HG03175 (cell line): ENCODE data around the gene ATP9B.
A peak's percentile ranks its signal among the peaks of the same experiment; 100 is the strongest.

Source experiments
- ATAC-seq: cut with Tn5 transposase; IDR thresholded peaks from one replicate; pipeline ENCODE4 v1.9.1; 2021; ENCODE audit warnings: mild to moderate bottlenecking, moderate library complexity; ENCODE audit not compliant: unreplicated experiment

ATP9B gene

DNA sequence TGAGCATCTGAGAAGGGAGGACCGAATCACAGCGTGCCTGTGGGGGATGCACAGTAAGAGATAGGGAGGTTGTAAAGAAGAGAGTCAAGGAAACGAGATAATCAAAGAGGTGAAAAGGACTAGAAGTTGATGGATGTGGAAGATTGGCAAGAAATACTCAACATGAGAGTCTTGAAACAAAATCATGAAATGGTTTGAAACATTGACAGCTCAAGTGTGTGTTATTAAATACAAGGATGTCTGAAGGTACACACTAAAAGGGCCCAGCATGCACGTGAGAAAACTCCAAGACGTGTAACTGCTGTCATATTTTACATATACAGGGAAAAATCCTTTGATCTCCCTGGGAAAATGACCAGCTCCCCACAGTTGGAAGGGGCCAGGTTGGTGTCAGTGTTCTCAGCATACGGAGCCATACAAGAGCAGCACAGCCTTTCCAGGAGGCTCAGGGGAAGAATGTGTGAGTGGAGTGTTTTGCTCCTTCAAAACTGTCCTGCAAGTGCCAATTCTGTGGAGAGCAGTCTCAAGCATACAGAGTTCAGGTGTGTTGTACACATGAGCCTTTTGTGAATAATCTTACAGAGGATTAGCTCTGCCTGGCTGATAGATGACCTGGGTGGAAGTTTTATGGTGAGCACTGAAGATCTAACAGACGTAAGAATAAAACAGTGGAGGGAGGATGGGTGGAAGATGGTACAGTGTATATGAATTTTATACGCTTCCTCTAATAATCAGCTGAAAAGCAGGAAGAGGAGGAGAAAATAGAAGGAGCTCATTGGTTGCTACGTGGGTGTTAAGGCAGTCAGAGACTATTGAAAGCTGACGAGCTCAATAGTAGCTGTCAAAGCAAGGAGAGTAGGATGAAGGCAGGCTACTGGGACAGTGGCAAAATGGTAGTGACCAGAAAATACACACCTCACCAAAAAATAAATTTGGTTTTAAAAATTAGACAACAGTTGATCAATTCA is 126.8 kb downstream of the ATP9B start:
- no peak for ATAC-seq

DNA sequence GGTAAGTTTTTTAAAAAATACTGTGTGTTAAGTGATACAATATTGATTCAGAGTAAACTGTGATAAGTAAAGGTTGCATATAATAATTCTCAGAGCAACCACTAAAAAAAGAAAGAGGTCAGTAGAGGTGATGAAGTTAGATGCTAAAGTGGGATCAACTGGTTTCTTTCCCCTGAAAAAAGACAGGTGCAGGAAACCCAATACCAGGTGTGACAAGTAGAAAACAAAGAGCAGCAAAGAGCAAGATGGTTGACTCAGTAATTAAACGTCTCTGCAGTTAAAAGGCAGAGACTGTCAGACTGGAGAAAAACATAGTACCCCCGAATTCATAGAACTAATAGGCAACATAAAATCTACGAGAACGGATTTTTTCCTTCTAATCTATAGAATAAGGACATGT is 128.3 kb downstream of the ATP9B start:
- no peak for ATAC-seq

DNA sequence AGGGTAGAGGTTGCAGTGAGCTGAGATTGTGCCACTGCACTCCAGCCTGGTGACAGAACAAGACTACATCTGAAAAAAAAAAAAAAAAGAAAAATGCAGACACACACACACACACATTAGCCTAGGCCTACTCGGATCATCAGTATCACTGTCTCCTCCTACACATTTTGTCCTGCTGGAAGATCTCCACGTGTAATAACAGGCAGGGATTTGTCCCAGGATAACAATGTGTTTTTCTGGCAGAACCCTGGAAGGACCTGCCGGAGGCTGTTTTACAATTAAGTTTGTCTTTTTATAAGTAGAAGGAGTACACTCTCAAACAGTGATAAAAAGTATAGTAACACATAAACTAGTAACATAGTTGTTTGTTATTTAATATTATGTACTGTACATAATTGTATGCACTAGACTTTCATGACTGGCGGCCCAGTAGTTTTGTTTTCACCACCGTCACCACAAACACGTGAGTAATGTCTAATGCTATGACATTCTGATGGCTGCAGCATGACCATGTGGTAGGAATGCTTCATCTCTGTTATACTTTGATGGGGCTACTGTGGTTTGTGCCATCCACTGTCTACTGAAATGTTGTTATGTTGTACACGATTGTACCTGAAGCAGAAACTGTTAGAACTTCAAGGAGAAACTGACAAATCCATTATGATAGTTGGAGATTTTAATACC is 130.6 kb downstream of the ATP9B start:
- ATAC-seq = no peak

DNA sequence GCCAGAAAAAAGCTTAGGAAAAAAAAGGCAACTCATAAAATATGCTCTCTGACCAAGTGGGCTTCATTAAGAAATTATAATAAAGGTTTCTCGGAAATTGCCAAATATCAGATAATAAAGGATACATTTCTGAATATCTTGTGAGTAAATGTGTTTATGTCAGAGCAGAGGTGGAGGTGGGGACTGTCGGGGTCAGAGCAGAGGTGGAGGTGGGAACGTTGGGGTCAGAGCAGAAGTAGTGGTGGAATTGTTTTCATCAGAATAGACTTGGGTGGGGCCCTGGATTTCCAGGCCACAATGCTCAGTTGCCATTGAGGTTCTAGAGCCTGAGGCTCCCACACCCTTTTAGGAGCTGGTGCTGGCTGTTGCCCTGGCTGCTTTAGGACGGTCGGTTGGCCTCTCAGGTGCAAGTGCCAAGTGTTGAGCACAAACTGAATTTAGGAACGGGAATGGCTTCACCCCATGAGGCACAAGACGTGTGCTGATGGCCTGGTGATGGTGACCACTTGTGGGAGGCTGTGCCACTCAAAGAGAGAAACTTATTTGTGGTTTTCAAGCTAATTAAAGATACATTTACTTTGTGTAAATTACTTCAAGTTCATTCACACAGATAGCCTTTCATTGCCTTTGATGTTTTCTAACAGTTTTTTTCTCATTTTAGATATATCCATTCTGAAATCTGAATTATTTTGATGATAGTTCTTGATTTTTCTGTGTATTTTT is 131.5 kb downstream of the ATP9B start:
- ATAC-seq = peak; percentile 70

DNA sequence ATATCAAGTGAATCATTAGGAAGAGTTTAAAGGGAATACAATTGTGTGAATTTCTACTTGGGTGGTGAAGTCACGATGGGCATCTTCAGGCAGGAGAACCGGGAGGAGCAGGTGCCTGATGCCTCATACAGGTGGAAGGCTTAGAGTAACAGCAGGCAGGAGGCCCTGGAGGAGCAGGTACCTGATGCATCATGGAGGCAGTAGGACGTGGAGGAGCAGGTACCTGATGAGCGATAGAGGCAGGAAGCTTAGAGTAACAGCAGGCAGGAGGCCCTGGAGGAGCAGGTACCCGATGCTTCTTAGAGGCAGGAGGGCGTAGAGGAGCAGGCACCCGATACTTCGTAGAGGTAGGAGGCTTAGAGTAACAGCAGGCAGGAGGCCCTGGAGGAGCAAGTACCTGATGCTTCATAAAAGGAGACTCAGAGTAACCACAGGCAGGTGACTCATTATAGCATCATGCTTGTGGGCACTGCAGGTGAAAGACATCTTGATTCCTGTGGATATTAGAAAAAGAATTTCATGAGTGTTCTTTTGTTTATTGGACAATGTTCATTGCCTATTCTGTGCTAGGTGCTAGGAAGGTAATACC is 133.9 kb downstream of the ATP9B start:
- no peak for ATAC-seq

DNA sequence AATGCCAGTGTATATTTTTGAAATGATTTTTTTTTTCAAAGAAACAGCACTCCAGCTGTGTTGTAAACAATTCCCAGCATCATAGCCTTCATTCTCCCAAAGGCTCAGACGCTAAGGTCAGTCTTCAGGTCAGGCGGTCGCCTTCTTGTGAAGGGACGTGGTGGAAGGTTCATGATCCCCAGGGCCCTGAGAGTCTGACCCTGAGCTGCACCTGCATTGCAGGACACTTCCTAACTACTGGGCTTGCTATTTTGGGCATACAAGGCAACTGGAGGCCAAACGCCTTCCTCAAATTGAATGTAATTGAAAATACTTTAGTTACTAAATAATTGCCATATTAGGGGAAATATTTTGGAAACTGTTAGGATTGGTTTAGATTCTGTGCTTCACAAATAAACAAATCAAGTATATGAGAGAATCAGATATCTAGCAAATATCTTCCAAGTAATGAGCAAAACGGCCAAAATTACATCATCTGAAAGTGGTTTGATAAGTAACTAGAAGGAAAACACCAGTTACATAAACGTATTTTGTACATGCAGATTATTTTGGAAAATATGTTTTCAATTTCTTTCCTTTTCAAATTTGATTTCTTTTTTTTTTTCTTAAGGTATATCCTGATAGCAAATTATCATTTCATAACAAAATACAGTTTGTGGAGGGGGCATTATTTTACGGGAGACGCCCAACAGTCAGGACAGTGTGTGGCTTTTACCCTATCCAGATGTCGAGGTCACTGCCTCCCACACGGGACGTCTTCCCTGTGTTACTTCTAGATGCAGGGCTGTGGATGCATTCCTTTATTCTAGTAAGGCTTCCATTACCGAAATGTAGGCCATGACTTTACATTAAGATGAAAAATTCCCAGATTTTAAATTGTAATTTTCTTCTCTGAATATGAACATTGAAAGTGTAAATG is 136.0 kb downstream of the ATP9B start:
- ATAC-seq = no peak

DNA sequence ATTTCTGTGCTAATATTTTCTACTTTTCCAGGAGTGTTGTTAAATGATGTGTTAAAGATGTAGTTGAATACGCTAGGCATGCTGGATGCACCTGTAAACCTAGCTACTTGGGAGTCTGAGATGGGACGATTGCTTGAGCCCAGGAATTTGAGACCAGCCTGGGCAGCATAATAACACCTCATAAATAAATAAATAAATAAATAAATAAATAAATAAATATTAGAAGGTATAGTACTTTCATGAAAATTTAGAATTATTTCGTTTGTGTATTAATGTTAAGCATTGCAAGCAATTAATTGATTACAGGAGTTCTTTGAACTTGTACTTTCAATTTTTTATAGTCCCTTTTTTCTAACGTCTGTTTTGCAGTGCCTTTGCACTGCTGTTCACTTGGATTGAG is 137.2 kb downstream of the ATP9B start:
- no peak for ATAC-seq

DNA sequence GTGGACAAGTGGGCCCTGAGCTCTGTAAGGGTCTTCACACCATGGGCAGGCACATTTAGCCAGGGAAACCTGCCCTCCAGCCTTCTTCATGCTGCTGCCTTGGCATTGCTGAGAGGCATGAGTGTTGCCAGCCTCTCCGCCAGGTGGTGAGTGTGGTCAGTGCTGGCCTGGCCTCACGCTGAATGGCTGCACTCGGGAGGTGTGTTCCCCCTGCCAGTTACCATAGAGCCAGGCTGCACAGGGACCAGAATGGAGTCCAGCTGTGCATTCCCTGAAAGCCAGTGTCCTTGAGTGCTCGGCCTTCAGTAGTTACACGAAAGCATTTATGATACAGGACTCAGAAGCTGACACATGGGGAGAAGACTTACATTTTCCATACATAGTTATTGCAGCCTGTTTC is 139.7 kb downstream of the ATP9B start:
- ATAC-seq = no peak

DNA sequence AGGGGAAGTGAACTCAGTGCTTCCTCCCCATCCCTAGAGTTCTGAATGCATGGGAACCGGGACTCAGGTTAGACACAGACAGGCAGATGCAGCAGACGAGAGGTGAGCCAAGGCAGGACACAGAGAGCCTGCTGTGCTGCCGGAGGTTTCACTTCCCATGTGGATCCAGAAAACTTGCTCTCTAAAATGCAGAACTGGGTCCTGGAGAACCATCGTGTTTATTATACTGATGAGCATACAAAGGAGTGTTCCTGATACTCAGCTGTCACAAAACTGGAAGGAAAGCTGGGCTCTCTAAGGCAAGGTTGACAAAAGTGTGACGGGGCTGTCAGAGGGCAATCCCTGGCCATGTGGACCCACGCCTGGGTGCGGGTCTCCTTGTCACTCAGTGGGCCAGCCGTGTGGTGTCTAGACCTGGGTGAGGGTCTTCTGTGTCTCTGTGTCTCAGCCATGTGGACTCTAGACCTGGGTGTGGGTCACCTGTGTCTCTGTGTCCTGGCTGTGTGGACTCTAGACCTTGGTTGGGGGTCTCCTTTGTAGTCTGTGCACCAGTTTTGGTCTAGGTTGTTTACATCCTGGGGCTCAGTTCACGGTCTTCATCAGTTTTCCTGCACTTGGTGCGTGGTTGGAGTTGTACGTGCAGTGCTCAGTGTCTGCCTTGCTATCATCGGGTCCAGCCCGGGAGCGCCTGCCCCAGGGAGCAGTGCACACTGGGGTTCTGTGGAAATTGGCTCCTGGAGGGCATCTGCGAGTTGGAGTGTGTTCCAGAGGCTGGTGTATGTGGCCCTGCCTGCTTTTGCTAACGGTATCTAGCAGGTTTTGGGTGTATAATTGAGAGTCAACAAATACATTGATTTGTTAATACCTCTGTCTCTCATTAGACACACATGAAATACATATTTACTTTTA is 141.1 kb downstream of the ATP9B start:
- no peak for ATAC-seq

DNA sequence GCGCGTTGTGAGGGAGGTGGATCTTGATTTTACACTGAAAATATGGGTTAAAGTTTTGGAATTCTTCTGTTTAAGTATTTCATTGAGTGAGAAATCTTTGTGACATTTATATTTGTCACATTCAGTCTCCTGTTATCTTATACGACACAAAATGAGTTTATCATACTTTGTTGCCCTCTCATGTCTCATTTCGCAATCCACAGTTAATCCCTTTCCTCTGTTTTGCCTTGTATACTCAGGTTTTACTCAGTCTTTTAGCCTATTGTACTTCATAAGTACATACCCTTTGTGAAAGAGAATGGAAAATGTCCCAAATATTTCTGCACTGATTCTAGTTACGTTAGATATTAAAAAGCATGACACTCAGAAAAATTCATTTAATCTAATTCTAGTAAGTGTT is 142.7 kb downstream of the ATP9B start:
- ATAC-seq = no peak

DNA sequence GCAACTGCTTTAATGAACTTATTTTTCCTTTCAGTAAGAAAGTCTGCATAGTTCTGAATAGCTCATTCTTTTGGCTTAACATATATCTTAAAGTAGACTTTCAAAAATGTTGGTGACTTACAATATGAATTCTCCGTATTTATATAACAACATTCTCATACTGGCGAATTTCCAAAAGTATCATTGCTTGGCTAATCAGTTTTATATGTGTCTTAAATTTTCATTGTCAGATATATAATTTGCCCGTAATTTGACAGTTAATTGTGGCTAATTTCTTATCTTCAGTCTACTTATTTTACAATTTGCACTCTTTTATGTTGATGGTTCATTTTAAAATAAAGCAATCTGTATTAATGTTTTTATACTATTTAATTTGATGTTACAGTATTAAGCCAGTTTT is 144.9 kb downstream of the ATP9B start:
- ATAC-seq = no peak

DNA sequence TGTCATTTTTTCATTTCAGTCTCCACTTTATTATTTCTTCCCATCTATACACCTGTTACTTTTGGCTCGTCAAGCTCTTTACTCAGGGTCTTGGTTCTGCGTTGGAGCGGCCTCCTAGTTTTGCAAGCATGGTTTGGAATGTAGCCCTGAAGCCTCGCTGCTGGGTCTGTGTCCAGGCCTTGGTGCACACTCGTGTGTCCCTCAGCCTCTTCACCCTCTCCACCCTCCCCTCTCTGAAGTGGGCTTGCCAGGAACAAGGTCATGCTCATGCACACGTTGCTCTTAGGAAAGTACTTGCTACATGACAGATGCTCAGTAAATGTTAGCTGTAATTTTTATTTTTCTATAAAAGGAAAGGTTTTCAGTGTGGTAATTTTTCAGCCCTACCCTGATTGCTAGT is 147.0 kb downstream of the ATP9B start:
- ATAC-seq = no peak

DNA sequence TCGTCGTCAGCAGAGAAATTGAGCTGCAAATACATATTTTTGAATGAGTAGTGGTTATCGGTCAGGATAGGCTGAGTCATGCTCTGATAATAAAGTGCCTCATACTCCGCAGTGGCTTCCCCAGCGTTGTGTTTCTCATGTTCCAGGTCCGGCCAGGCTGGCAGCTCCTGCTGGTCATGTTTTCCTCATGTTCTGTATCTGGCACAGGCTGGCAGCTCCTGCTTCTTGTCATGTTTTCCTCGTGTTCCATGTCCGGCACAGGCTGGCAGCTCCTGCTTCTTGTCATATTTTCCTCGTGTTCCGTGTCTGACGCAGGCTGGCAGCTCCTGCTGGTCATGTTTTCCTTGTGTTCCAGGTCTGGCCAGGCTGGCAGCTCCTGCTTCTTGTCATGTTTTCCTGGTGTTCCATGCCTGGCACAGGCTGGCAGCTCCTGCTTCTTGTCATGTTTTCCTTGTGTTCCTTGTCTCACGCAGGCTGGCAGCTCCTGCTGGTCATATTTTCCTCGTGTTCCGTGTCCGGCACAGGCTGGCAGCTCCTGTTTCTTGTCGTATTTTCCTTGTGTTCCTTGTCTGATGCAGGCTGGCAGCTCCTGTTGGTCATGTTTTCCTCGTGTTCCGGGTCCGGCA is 148.9 kb downstream of the ATP9B start:
- no peak for ATAC-seq

DNA sequence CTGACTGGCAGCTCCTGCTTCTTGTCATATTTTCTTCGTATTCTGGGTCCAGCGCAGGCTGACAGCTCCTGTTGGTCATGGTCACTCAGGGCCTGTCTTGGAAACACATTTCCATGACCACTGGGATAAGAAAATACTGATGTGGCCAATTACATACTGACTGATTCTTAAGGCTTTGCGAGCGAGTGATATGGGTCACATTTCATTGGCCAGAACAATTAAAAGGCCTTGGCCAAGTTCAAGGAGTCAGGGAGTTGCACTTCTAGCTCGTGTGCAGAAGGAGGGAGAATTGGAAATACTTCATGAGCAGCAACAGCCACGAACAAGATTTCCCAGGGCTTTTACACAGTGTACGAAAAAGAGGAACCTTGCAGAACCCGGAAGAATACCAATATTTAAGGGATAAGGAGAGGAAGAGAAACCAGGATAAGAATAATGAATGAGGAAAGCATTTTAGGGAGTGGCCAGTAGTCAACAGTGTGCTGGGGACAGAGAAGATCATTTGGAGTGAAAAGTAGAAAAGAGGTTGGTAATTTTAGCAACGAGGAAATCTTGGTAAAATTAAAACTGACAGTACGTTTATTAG is 149.5 kb downstream of the ATP9B start:
- no peak for ATAC-seq

DNA sequence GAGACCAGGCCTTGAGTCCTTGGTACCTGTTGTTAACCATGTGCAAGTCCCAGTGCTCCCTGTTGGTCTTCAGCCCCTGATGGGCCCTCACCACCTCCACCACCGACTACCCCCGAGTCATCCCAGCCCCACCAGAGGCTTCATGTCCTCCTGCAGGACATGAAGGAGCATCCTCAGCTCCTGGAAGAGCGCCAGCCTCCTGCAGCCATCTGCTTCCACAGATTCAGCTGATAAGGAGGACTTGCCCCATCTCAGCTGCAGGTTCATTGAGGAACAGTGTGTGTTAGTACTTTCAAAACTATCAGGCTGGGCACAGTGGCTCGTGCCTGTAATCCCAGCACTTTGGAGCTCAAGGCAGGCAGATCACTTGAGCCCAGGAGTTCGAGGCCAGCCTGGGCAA is 151.9 kb downstream of the ATP9B start:
- ATAC-seq = no peak

DNA sequence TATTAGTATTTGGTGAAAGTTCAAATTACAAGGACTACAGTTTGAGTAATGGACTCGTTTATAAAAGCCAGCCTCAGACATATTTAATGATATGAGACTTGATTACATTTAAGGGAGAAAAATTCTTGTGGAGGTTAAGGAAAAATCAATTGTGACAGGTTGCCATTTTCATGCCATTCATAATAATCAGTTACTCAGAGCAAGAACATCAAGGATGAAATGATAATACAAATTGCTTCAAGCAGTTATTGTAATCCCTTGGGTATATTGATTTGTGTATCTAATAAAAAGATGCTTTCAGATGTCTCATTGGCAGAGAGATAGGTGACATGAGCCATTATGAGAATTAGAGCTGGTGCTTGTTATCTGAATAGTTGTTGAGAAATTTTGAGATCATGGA is 153.6 kb downstream of the ATP9B start:
- no peak for ATAC-seq

DNA sequence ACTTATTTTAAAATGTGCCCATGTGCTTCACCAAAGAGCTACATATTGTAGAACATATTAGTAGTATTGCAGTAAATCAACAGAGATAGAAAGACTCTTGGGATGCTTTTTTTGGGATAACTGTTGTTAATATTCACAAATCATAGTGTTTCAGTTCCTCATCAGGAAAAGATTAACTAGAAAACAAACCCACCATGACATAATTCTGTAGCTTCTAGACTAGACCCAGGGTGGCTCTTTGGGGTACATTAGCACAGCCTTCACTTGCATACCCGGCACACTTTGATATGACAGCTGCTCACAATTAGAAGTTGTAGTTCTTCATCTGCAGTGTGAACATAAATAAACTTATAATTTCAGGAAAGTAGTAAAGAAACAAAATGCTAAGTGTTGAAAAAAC is 154.2 kb downstream of the ATP9B start:
- peak; percentile 47 for ATAC-seq

DNA sequence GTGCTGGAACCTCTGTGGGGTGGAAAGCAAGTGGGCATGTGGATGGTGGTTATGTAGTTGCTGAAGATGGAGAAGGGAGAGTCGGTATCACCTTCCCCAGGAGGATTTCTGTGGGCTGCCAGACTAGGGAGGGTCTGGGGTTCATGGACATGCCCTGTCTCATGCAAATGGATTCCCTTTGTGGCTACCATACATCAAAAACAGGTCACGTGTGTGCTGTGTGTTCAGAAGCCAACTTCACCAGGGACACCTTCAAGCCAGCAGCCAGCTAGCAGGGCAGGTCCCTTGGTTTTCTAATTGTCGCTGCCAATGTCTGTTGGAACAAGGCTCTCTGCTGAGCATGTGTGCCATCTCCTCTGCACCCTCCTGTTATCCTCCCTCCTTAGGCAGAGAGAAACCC is 155.2 kb downstream of the ATP9B start:
- no peak for ATAC-seq
